Measurements from ENCODE around the gene TRIM40. TPM values are rescaled to one million over a fixed set of nuclear protein-coding genes. Genes with fewer than 3 reads are reported as not detected.

Gene TRIM40
- total and polyA plus RNA-seq, 2 of the 13 experiments (the other 11 are each of a cell fraction or from before 2014, with no cell fraction given): 0.58 TPM; not detected in 1

- TF ChIP-seq ZBTB25 (CRISPR knock-in tag; IDR thresholded peaks at IDR 0.05) (no peak; the same call in 1 of the 2 replicates), SKIL (CRISPR knock-in tag; IDR thresholded peaks at IDR 0.05; ENCODE audit: borderline replicate concordance) (peak; percentile 37; the same call in 1 of the 2 replicates), MLXIP (CRISPR knock-in tag; IDR thresholded peaks at IDR 0.05; ENCODE audit: borderline replicate concordance) (no peak), NFIB (CRISPR knock-in tag; IDR thresholded peaks at IDR 0.05; ENCODE audit: borderline replicate concordance) (no peak), TOE1 (CRISPR knock-in tag; IDR thresholded peaks at IDR 0.05) (peak; percentile 75; the same call in 1 of the 2 replicates), GABPA (IDR thresholded peaks at IDR 0.05; ENCODE audit: low read depth, low read length) (peak; percentile 67), GABPA (CRISPR knock-in tag; IDR thresholded peaks at IDR 0.05; ENCODE audit: low read depth) (peak; percentile 91), HOXA5 (CRISPR knock-in tag; IDR thresholded peaks at IDR 0.05) (peak; percentile 28), KAT2B (IDR thresholded peaks at IDR 0.05; ENCODE audit: borderline replicate concordance, low read depth, low read length) (no peak), ZZZ3 (CRISPR knock-in tag; IDR thresholded peaks at IDR 0.05; ENCODE audit: borderline replicate concordance) (peak; percentile 54; the same call in 1 of the 2 replicates), RBFOX2 (IDR thresholded peaks at IDR 0.05; ENCODE audit: low read depth, low read length) (peak; percentile 54; the same call in 1 of the 2 replicates), CREB3 (CRISPR knock-in tag; IDR thresholded peaks at IDR 0.05) (peak; percentile 1; the same call in 1 of the 2 replicates), GPBP1L1 (CRISPR knock-in tag; IDR thresholded peaks at IDR 0.05) (no peak), ZNF414 (CRISPR knock-in tag; IDR thresholded peaks at IDR 0.05) (no peak; the same call in 1 of the 2 replicates), POLR2AphosphoS2 (IDR thresholded peaks at IDR 0.05; ENCODE audit: low read depth, low read length) (no peak), ZSCAN31 (CRISPR knock-in tag; IDR thresholded peaks at IDR 0.05; ENCODE audit: low read depth) (peak; percentile 71; the same call in 1 of the 2 replicates), CBX1 (IDR thresholded peaks at IDR 0.05; ENCODE audit: low read depth) (no peak), MZF1 (CRISPR knock-in tag; IDR thresholded peaks at IDR 0.05; ENCODE audit: borderline replicate concordance) (no peak; the same call in 1 of the 2 replicates)
Measured at GRCh38 chr6:30163090-30163917, 27.4 kb downstream of the TRIM40 start, which contains the start of gene TRIM15 (continued).

All from HepG2 (cell line).